Prostate gland (tissue), 2 donors: ENCODE results near the gene GRK4.

ENCODE experiments used
- POLR2A ChIP-seq: fragments of 450-650 bp; IDR thresholded peaks from one replicate; pipeline ENCODE4 v1.6.1; 2016; ENCODE audit warnings: antibody characterized with exemption, mild to moderate bottlenecking
- TF ChIP-seq, protein P1 (sequence below), 4 experiments: fragments of 200-600 bp in 2 of 4; fragments of 450-650 bp in 2 of 4; sonication (generic) in 2 of 4; IDR thresholded peaks; 1 replicate in 3 of 4; 2 replicates in 1 of 4; pipeline ENCODE4 v1.5.1; 2016 to 2019; ENCODE audit warnings: antibody characterized with exemption in 4 of 4, mild to moderate bottlenecking in 2 of 4, moderate library complexity in 2 of 4

DNA sequence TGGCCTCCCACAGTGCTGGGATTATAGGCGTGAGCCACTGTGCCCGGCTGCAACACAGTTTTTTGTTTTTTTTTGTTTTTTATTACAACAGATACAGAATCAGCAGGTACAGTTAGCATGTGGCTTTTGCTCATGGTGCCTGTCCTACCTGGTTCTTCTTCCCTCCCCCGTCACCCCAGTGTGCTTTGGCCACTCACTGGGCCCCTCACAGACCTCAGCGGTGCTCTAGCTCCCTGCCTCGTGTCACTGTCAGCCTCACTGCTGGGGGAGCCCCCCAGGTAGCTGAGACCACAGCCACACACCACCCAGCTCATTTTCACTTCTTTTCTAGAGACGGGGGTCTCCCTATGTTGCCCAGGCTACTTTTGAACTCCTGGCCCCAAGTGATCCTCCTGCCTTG is 72.3 kb downstream of the GRK4 start:
- TF ChIP-seq, protein P1, sequence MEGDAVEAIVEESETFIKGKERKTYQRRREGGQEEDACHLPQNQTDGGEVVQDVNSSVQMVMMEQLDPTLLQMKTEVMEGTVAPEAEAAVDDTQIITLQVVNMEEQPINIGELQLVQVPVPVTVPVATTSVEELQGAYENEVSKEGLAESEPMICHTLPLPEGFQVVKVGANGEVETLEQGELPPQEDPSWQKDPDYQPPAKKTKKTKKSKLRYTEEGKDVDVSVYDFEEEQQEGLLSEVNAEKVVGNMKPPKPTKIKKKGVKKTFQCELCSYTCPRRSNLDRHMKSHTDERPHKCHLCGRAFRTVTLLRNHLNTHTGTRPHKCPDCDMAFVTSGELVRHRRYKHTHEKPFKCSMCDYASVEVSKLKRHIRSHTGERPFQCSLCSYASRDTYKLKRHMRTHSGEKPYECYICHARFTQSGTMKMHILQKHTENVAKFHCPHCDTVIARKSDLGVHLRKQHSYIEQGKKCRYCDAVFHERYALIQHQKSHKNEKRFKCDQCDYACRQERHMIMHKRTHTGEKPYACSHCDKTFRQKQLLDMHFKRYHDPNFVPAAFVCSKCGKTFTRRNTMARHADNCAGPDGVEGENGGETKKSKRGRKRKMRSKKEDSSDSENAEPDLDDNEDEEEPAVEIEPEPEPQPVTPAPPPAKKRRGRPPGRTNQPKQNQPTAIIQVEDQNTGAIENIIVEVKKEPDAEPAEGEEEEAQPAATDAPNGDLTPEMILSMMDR (IDR thresholded peaks at IDR 0.05) = no peak
- no peak for TF ChIP-seq POLR2A
